DOHH2 (cell line): ENCODE measurements around the gene PIBF1.

ENCODE experiments used
- H3F3A ChIP-seq: fragments of 200-600 bp; sonication (generic), shearing (Covaris generic); 2 replicates; pipeline ENCODE4 v1.6.0; 2016; ENCODE audit warnings: antibody characterized with exemption, mild to moderate bottlenecking; ENCODE audit not compliant: control insufficient read depth, insufficient read depth
- H3K27ac ChIP-seq: fragments of 200-600 bp; sonication (generic); 2 replicates; pipeline ENCODE4 v1.5.1; 2014; ENCODE audit warnings: low read depth, mild to moderate bottlenecking, low read length, moderate library complexity
- H3K27me3 ChIP-seq: fragments of 200-600 bp; sonication (generic); 2 replicates; pipeline ENCODE4 v1.6.1; 2014; ENCODE audit warnings: mild to moderate bottlenecking, low read length, mixed read lengths; ENCODE audit not compliant: control insufficient read depth
- H3K36me3 ChIP-seq: fragments of 200-600 bp; sonication (generic); 2 replicates; pipeline ENCODE4 v1.6.1; 2014; ENCODE audit warnings: mild to moderate bottlenecking, low read length, moderate library complexity, mixed read lengths; ENCODE audit not compliant: control insufficient read depth
- H3K4me1 ChIP-seq: fragments of 200-600 bp; sonication (generic); 2 replicates; pipeline ENCODE4 v1.6.1; 2014; ENCODE audit warnings: mild to moderate bottlenecking, low read length, mixed read lengths; ENCODE audit not compliant: control insufficient read depth
- H3K4me2 ChIP-seq: fragments of 200-600 bp; sonication (generic); 2 replicates; pipeline ENCODE4 v1.6.0; 2014; ENCODE audit warnings: mild to moderate bottlenecking, low read length, moderate library complexity
- H3K4me3 ChIP-seq: fragments of 200-600 bp; sonication (generic); 2 replicates; pipeline ENCODE4 v1.5.1; 2014; ENCODE audit warnings: mild to moderate bottlenecking, low read length, mixed read lengths
- H3K79me2 ChIP-seq: fragments of 200-600 bp; sonication (generic); 2 replicates; pipeline ENCODE4 v1.6.1; 2014; ENCODE audit warnings: mild to moderate bottlenecking, low read length, mixed read lengths; ENCODE audit not compliant: control insufficient read depth
- H3K9me2 ChIP-seq: fragments of 200-600 bp; sonication (generic); replicated peaks from 2 replicates; pipeline ENCODE4 v1.6.1; 2014; ENCODE audit warnings: mild to moderate bottlenecking, low read length, mixed read lengths; ENCODE audit not compliant: control insufficient read depth
- H3K9me3 ChIP-seq: fragments of 200-600 bp; sonication (generic); 2 replicates; pipeline ENCODE4 v1.6.1; 2014; ENCODE audit warnings: antibody characterized with exemption, low read length, mixed read lengths; ENCODE audit not compliant: control insufficient read depth, insufficient read depth
- H4K20me1 ChIP-seq: fragments of 200-600 bp; sonication (generic); 2 replicates; pipeline ENCODE4 v1.6.0; 2014; ENCODE audit warnings: low read depth, mild to moderate bottlenecking, antibody characterized with exemption, low read length, moderate library complexity; ENCODE audit not compliant: control insufficient read depth, insufficient read depth
- EZH2phosphoT487 ChIP-seq: fragments of 200-600 bp; sonication (generic); IDR thresholded peaks from 2 replicates; pipeline ENCODE4 v1.6.1; 2017; ENCODE audit warnings: borderline replicate concordance, mild to moderate bottlenecking, antibody characterized with exemption, low read length, moderate library complexity, mixed read lengths
- TF ChIP-seq, protein P1 (sequence below): fragments of 200-600 bp; sonication (generic); IDR thresholded peaks from one replicate; pipeline ENCODE4 v1.5.1; 2014; ENCODE audit warnings: antibody characterized with exemption, mild to moderate bottlenecking, low read depth, low read length; ENCODE audit not compliant: poor library complexity, severe bottlenecking

PIBF1 gene

DNA sequence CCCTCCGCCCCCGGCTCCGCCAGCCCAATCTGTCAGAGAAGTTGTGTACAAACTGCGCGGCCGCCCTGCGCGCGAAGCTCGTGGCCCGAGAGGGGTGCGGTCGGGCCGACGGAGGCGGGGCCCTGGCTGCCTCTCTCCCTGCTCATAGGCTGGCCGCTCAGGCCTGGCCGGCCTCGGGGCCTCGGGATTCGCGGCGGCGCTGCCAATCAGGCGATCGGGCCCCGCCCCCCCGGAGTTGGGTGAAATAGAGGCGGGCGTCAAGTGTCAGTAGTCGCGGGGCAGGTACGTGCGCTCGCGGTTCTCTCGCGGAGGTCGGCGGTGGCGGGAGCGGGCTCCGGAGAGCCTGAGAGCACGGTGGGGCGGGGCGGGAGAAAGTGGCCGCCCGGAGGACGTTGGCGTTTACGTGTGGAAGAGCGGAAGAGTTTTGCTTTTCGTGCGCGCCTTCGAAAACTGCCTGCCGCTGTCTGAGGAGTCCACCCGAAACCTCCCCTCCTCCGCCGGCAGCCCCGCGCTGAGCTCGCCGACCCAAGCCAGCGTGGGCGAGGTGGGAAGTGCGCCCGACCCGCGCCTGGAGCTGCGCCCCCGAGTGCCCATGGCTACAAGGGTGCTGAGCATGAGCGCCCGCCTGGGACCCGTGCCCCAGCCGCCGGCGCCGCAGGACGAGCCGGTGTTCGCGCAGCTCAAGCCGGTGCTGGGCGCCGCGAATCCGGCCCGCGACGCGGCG lies 277.0 kb downstream of the PIBF1 start, which contains the start of gene KLF5:
Gene KLF5, plus strand, starts transcription at position 270 of the 724 bp plus-strand sequence. Its CDS starts 323 bp downstream, at position 593.
- Histone ChIP-seq H3K9me2 (no peaks in the 10 kb centered on the region), H3K79me2 (no peaks in the 10 kb centered on the region), H3K27me3 (peaks cover 59% of the 10 kb centered on the region), H3K36me3 (no peaks in the 10 kb centered on the region), H3K4me2 (peak within 1 kb of the TSS; percentile 94), H3K9me3 (no peaks in the 10 kb centered on the region), H4K20me1 (no peaks in the 10 kb centered on the region), H3F3A (no peaks in the 10 kb centered on the region), H3K4me1 (peaks cover 15% of the 10 kb centered on the region), H3K27ac (no peak within 1 kb of the TSS), H3K4me3 (peak within 1 kb of the TSS; percentile 80)
- TF ChIP-seq EZH2phosphoT487 = no peak
- TF ChIP-seq, protein P1, sequence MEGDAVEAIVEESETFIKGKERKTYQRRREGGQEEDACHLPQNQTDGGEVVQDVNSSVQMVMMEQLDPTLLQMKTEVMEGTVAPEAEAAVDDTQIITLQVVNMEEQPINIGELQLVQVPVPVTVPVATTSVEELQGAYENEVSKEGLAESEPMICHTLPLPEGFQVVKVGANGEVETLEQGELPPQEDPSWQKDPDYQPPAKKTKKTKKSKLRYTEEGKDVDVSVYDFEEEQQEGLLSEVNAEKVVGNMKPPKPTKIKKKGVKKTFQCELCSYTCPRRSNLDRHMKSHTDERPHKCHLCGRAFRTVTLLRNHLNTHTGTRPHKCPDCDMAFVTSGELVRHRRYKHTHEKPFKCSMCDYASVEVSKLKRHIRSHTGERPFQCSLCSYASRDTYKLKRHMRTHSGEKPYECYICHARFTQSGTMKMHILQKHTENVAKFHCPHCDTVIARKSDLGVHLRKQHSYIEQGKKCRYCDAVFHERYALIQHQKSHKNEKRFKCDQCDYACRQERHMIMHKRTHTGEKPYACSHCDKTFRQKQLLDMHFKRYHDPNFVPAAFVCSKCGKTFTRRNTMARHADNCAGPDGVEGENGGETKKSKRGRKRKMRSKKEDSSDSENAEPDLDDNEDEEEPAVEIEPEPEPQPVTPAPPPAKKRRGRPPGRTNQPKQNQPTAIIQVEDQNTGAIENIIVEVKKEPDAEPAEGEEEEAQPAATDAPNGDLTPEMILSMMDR = no peak

DNA sequence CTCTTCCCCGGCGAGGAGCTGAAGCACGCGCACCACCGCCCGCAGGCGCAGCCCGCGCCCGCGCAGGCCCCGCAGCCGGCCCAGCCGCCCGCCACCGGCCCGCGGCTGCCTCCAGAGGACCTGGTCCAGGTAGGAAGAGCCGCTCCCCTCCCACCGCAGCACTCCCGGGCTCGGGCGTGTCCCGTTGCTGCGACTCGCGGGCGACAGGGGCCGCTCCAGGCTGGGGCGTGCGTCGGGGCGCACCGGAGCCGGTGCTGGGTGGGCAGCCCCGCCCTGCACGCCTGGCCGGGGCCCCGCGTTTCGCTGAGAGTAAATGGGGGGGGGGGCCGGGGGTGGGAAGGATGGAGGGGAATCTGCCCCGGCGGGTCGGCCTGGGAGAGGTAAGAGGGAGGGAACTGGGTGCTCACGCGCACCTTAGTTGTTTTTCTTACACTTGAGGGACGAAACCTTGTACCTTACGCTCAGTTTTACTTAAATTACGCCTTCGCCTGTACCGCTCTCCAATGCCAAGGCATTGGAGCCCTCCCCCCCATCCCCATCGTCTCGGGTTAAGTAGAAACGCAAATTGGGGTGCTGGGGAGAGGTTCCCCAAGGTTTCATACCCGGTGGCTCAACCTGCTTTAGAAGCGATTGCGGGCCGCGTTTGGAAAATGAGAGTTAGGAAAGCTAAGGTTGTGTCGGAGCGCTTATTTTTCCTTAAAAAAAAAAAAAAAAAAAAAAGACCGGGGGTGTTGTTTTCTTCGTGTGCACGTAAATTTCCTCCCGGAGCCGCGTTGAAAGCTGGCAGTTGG lies 277.7 kb downstream of the PIBF1 start:
- Histone ChIP-seq H3K27me3 (peaks cover 58% of the 10 kb centered on the region), H3K4me1 (peaks cover 15% of the 10 kb centered on the region), H4K20me1 (no peaks in the 10 kb centered on the region), H3K9me2 (no peaks in the 10 kb centered on the region), H3K4me2 (peak overlapping the region; percentile 94), H3K4me3 (peak overlapping the region; percentile 80), H3K9me3 (no peaks in the 10 kb centered on the region), H3K36me3 (no peaks in the 10 kb centered on the region), H3K27ac (no peak overlapping the region), H3F3A (no peaks in the 10 kb centered on the region), H3K79me2 (no peaks in the 10 kb centered on the region)
- TF ChIP-seq, protein P1 = no peak
- no peak for TF ChIP-seq EZH2phosphoT487

DNA sequence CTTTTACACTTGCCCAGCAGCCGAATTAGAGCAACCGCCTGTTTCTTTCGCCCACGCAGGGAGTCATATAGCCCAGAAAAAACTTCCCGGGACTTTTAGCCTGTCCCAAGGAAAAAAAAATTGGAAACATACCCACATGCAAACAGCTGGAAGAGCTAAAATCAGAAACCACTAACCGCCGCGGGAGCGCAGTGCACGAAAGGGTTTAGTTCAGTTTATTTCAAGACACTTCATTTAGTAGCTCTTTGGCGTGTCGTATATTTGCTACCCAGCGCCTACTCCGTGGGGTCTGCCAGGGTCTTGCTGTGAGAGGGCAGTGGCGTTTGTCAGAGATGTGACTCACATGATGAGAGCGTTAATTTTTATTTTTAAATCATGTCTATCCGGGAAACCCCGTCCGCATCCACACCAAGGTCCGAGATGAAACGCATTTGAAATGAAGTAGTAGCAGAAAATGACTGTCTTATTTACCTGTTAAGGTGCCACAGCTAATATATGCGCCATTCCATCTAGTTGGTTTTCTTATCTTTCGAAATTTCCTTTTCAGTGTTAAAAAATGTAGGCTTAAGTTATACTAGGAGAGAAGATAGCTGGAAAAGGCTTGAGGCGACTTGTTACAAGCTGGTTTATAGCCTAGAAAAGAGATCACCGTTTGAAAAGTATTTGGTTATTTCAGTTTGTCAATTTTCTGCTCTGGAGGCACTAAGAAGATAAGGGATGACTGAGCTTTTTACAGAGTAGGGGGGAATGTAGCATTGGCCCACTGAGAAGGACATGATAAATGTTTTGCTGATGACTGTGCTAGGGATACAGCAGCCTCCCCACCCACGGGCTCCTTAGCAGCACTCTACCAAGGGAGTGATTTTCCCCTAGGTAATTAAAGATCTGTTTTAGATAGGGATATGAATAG lies 278.6 kb downstream of the PIBF1 start:
- H3K9me3 ChIP-seq = no peaks in the 10 kb centered on the region
- H4K20me1 ChIP-seq = no peaks in the 10 kb centered on the region
- no peaks in the 10 kb centered on the region for H3K9me2 ChIP-seq
- H3K4me2 ChIP-seq = peak overlapping the region; percentile 94
- H3F3A ChIP-seq = no peaks in the 10 kb centered on the region
- H3K4me3 ChIP-seq = peak overlapping the region; percentile 80; the same call in 1 of the 2 replicates
- H3K27ac ChIP-seq = no peak overlapping the region
- peaks cover 52% of the 10 kb centered on the region for H3K27me3 ChIP-seq
- H3K4me1 ChIP-seq = peaks cover 15% of the 10 kb centered on the region
- no peaks in the 10 kb centered on the region for H3K79me2 ChIP-seq
- no peaks in the 10 kb centered on the region for H3K36me3 ChIP-seq
- TF ChIP-seq, protein P1 = no peak
- TF ChIP-seq EZH2phosphoT487 = peak; percentile 78; the same call in 1 of the 2 replicates
